ENCODE measurements around the gene PHLDB2. TPM values are rescaled to one million over a fixed set of nuclear protein-coding genes. Genes with fewer than 3 reads are reported as not detected.

The PHLDB2 gene
- total RNA-seq, 1 experiment from 2014 or later, result 30.7 TPM

- Mint-ChIP-seq H3K9me3 (ENCODE audit: low read depth, unreplicated experiment) (no peaks in the 10 kb centered on the region), H3K4me3 (ENCODE audit: low read depth, unreplicated experiment) (peak within 1 kb of the TSS; percentile 84), H3K27ac (ENCODE audit: unreplicated experiment) (peak within 1 kb of the TSS; percentile 70), H3K27me3 (ENCODE audit: unreplicated experiment) (no peaks in the 10 kb centered on the region), H3K36me3 (ENCODE audit: insufficient read depth, unreplicated experiment) (peaks cover 15% of the 10 kb centered on the region), H3K4me1 (ENCODE audit: low read depth, unreplicated experiment) (no peaks in the 10 kb centered on the region)
- no TSS peak for BruUV-seq (replicated peaks)
- intact Hi-C loops (cut with micrococcal nuclease; ENCODE audit: unreplicated experiment), result no loop called here
- peak; percentile 89 for DNase-seq
- CTCF ChIA-PET, result interaction anchor here (1.0 to 1.9 kb wide), 10 partner anchors 10 to 310 kb away, joined by 3 to 12 read pairs (median 5); no protein-coding TSS in a partner anchor
- TF ChIP-seq CTCF (IDR thresholded peaks at IDR 0.05; ENCODE audit: unreplicated experiment), result no peak
Measured at GRCh38 chr3:111978583-111979433, 119.7 kb downstream of the PHLDB2 start, which contains the start of gene ABHD10. Gene ABHD10, plus strand, starts transcription at chr3:111979026. Its CDS starts 36 bp downstream, at chr3:111979062.

- BruUV-seq (replicated peaks), result TSS peak; percentile 44
- no peaks in the 10 kb centered on the region for H3K27me3 Mint-ChIP-seq (ENCODE audit: unreplicated experiment)
- CTCF ChIA-PET, result interaction anchor here (1.0 to 1.9 kb wide), 7 partner anchors 10 to 115 kb away, joined by 3 to 12 read pairs (median 6); no protein-coding TSS in a partner anchor
- H3K36me3 Mint-ChIP-seq (ENCODE audit: insufficient read depth, unreplicated experiment), result peaks cover 15% of the 10 kb centered on the region
- TF ChIP-seq CTCF (IDR thresholded peaks at IDR 0.05; ENCODE audit: unreplicated experiment), result no peak
- intact Hi-C loops (cut with micrococcal nuclease; ENCODE audit: unreplicated experiment), result no loop called here
- no peaks in the 10 kb centered on the region for H3K4me1 Mint-ChIP-seq (ENCODE audit: low read depth, unreplicated experiment)
- H3K27ac Mint-ChIP-seq (ENCODE audit: unreplicated experiment), result peak overlapping the region; percentile 70
- H3K9me3 Mint-ChIP-seq (ENCODE audit: low read depth, unreplicated experiment), result no peaks in the 10 kb centered on the region
- peak overlapping the region; percentile 84 for H3K4me3 Mint-ChIP-seq (ENCODE audit: low read depth, unreplicated experiment)
- no peak for DNase-seq
Measured at GRCh38 chr3:111979434-111980038, 120.5 kb downstream of the PHLDB2 start.

GRCh38 chr3:111980716-111981456 lies 121.8 kb downstream of the PHLDB2 start:
- H3K4me1 Mint-ChIP-seq (ENCODE audit: low read depth, unreplicated experiment), result no peaks in the 10 kb centered on the region
- H3K27ac Mint-ChIP-seq (ENCODE audit: unreplicated experiment), result no peak overlapping the region
- peaks cover 15% of the 10 kb centered on the region for H3K36me3 Mint-ChIP-seq (ENCODE audit: insufficient read depth, unreplicated experiment)
- TF ChIP-seq CTCF (IDR thresholded peaks at IDR 0.05; ENCODE audit: unreplicated experiment), result no peak
- no peaks in the 10 kb centered on the region for H3K9me3 Mint-ChIP-seq (ENCODE audit: low read depth, unreplicated experiment)
- no peak for DNase-seq
- BruUV-seq (replicated peaks), result no TSS peak
- intact Hi-C loops (cut with micrococcal nuclease; ENCODE audit: unreplicated experiment), result no loop called here
- H3K27me3 Mint-ChIP-seq (ENCODE audit: unreplicated experiment), result no peaks in the 10 kb centered on the region
- CTCF ChIA-PET, result interaction anchor here (0.6 kb wide), 2 partner anchors 59 to 184 kb away, joined by 3 to 5 read pairs; no protein-coding TSS in a partner anchor
- H3K4me3 Mint-ChIP-seq (ENCODE audit: low read depth, unreplicated experiment), result no peak overlapping the region

GRCh38 chr3:111981457-111981763 lies 122.3 kb downstream of the PHLDB2 start:
- no peak for DNase-seq
- no peak for TF ChIP-seq CTCF (IDR thresholded peaks at IDR 0.05; ENCODE audit: unreplicated experiment)
- no peaks in the 10 kb centered on the region for H3K4me1 Mint-ChIP-seq (ENCODE audit: low read depth, unreplicated experiment)
- no peak overlapping the region for H3K4me3 Mint-ChIP-seq (ENCODE audit: low read depth, unreplicated experiment)
- intact Hi-C loops (cut with micrococcal nuclease; ENCODE audit: unreplicated experiment), result no loop called here
- no peaks in the 10 kb centered on the region for H3K27me3 Mint-ChIP-seq (ENCODE audit: unreplicated experiment)
- BruUV-seq (replicated peaks), result no TSS peak
- H3K9me3 Mint-ChIP-seq (ENCODE audit: low read depth, unreplicated experiment), result no peaks in the 10 kb centered on the region
- CTCF ChIA-PET, result interaction anchor here (0.6 kb wide), 1 partner anchor 60 kb away, joined by 5 read pairs; no protein-coding TSS in a partner anchor
- H3K27ac Mint-ChIP-seq (ENCODE audit: unreplicated experiment), result no peak overlapping the region
- H3K36me3 Mint-ChIP-seq (ENCODE audit: insufficient read depth, unreplicated experiment), result peaks cover 15% of the 10 kb centered on the region

All from Calu3 (cell line).